Body of pancreas (tissue), 4 donors: Measurements from ENCODE around the gene GMEB2. TPM values are rescaled to one million over a fixed set of nuclear protein-coding genes. Genes with fewer than 3 reads are reported as not detected.

ENCODE experiments used
- ATAC-seq: fragments of 150-250 bp; one replicate; pipeline ENCODE4 v1.9.1; 2016
- DNase-seq, 4 donors: peaks; one replicate each; pipeline ENCODE4 v3.0.0-alpha.2; 2019
- H3K27ac ChIP-seq, 4 donors: fragments of 200-600 bp; sonication (generic); 1 replicate in 3 of 4; 2 replicates in 1 of 4; pipeline versions ENCODE4 v1.5.1 to v1.6.1; 2016 to 2019; ENCODE audit warnings: mild to moderate bottlenecking in 1 of 4, mixed read lengths in 1 of 4, moderate library complexity in 1 of 4
- H3K27me3 ChIP-seq, 2 donors: fragments of 200-600 bp; sonication (generic); one replicate each; pipeline ENCODE4 v1.6.0; 2016; ENCODE audit warnings: mild to moderate bottlenecking in 1 of 2
- H3K36me3 ChIP-seq, 2 donors: fragments of 200-600 bp; sonication (generic); replicated peaks in 1 of 2; 2 replicates each; pipeline ENCODE4 v1.5.1; 2016; ENCODE audit warnings: low read depth in 2 of 2; ENCODE audit not compliant: insufficient read depth in 1 of 2
- H3K4me1 ChIP-seq: fragments of 200-600 bp; sonication (generic); one replicate; pipeline ENCODE4 v1.6.0; 2016
- H3K4me3 ChIP-seq, 2 donors: fragments of 200-600 bp; sonication (generic); 1 replicate in 1 of 2; 2 replicates in 1 of 2; pipeline ENCODE4 v1.5.1; 2016 to 2019
- H3K9me3 ChIP-seq, 3 donors: fragments of 200-600 bp; sonication (generic); 1 replicate in 2 of 3; 2 replicates in 1 of 3; pipeline ENCODE4 v1.5.1; 2016
- CTCF ChIP-seq, 7 experiments: fragments of 450-650 bp in 4 of 7; fragments of 200-600 bp in 3 of 7; sonication (generic) in 3 of 7; IDR thresholded peaks; one replicate each; pipeline ENCODE4 v1.5.1; 2016 to 2019; ENCODE audit warnings: antibody characterized with exemption in 7 of 7
- POLR2A ChIP-seq, 3 donors: fragments of 450-650 bp; IDR thresholded peaks; one replicate each; pipeline ENCODE4 v1.6.1; 2016; ENCODE audit warnings: antibody characterized with exemption in 3 of 3, mild to moderate bottlenecking in 2 of 3
- WGBS, 2 donors: methylation state at CpG; one replicate each; pipeline ENCODE4 v1.1.5; 2017; 5-methylcytosine and 5-hydroxymethylcytosine counted together
- intact Hi-C: fragments of 100-400 bp; cut with DNase I; formaldehyde crosslinking; loops from one replicate; pipeline ENCODE4 v1.15.1; 2023
- total RNA-seq, 2 donors: library from RNA; depleted of rRNA; stranded (reverse); fragments of >200 nt; gene quantifications; one replicate each; pipeline ENCODE4 v1.1.0, GENCODE V29; 2016

Gene GMEB2
- total RNA-seq, 2 donors from 2014 or later, result 8.9 to 9.9 TPM

GRCh38 chr20:63588641-63589041, 38.3 kb downstream of the GMEB2 start:
- DNase-seq (no peak), ATAC-seq (no peak)
- no peaks in the 10 kb centered on the region for H3K9me3 ChIP-seq
- intact Hi-C loops, result no loop called here
- TF ChIP-seq POLR2A (IDR thresholded peaks at IDR 0.05) (no peak), CTCF (IDR thresholded peaks at IDR 0.05) (no peak)
- H3K27ac ChIP-seq, result no peak overlapping the region
- peaks cover 0 to 15% of the 10 kb centered on the region in 2 donors for H3K36me3 ChIP-seq
- 88 to 100% methylated on average over 1 to 9 of the region's 11 CpGs for WGBS, 2 donors
- H3K4me1 ChIP-seq, result peaks cover 11% of the 10 kb centered on the region
- H3K4me3 ChIP-seq, result no peak overlapping the region
- no peaks in the 10 kb centered on the region for H3K27me3 ChIP-seq

- H3K9me3 ChIP-seq, result no peaks in the 10 kb centered on the region
- DNase-seq (no peak), ATAC-seq (no peak)
- no peak overlapping the region for H3K4me3 ChIP-seq
- H3K36me3 ChIP-seq, result peaks cover 0 to 14% of the 10 kb centered on the region in 2 donors
- H3K27me3 ChIP-seq, result no peaks in the 10 kb centered on the region
- H3K4me1 ChIP-seq, result peaks cover 11% of the 10 kb centered on the region
- 67 to 71% methylated on average over 15 to 19 of the region's 19 CpGs for WGBS, 2 donors
- H3K27ac ChIP-seq, result no peak overlapping the region
- TF ChIP-seq CTCF (IDR thresholded peaks at IDR 0.05) (no peak), POLR2A (IDR thresholded peaks at IDR 0.05) (no peak)
- intact Hi-C loops, result no loop called here
Measured at GRCh38 chr20:63587776-63588591, 38.9 kb downstream of the GMEB2 start.

- Histone ChIP-seq H3K4me3 (no peak overlapping the region), H3K27me3 (no peaks in the 10 kb centered on the region), H3K4me1 (peaks cover 11% of the 10 kb centered on the region), H3K36me3 (peaks cover 0 to 10% of the 10 kb centered on the region in 2 donors), H3K27ac (no peak overlapping the region), H3K9me3 (no peaks in the 10 kb centered on the region)
- DNase-seq (no peak), ATAC-seq (no peak)
- WGBS, 2 donors, result 81 to 90% methylated on average over 12 of the region's 12 CpGs
- no peak for TF ChIP-seq CTCF (IDR thresholded peaks at IDR 0.05)
- no peak for TF ChIP-seq POLR2A (IDR thresholded peaks at IDR 0.05)
- intact Hi-C loops, result no loop called here
Measured at GRCh38 chr20:63587256-63587655, 39.6 kb downstream of the GMEB2 start.

GRCh38 chr20:63586797-63587196, 40.1 kb downstream of the GMEB2 start:
- WGBS, 2 donors, result 88 to 94% methylated on average over 14 to 17 of the region's 17 CpGs
- Histone ChIP-seq H3K4me1 (peaks cover 11% of the 10 kb centered on the region), H3K9me3 (no peaks in the 10 kb centered on the region), H3K4me3 (no peak overlapping the region), H3K36me3 (peaks cover 0 to 7% of the 10 kb centered on the region in 2 donors), H3K27me3 (no peaks in the 10 kb centered on the region), H3K27ac (no peak overlapping the region)
- no peak for ATAC-seq
- intact Hi-C loops, result no loop called here
- DNase-seq, result no peak
- TF ChIP-seq CTCF (IDR thresholded peaks at IDR 0.05), result no peak
- no peak for TF ChIP-seq POLR2A (IDR thresholded peaks at IDR 0.05)
